IMR-90 (cell line): ENCODE results near the gene TRMT11. TPM values are rescaled to one million over a fixed set of nuclear protein-coding genes. Genes with fewer than 3 reads are reported as not detected.

Source experiments
- ATAC-seq: fragments of 200-7000 bp; cut with Tn5 transposase; 2 replicates; pipeline ENCODE4 v1.9.1; 2020; ENCODE audit warnings: low read depth, mild to moderate bottlenecking, moderate library complexity
- BruUV-seq: library from RNA; stranded (reverse); fragments of 400-500 nt; replicated peaks from 2 replicates; lab custom pipeline; 2021; lab: Mats Ljungman, UMichigan
- CTCF ChIA-PET: fragments of 300-600 bp; formaldehyde crosslinking; extraction: SDS; loops from one replicate; lab custom pipeline; 2021; ENCODE audit warnings: antibody characterized with exemption; lab: Yijun Ruan, JAX
- POLR2A ChIA-PET: fragments of 300-600 bp; sonication (Branson Sonifier 250); formaldehyde crosslinking; loops from one replicate; lab custom pipeline; 2022; ENCODE audit warnings: antibody characterized with exemption; ENCODE audit not compliant: unreplicated experiment; lab: Charles Lee
- DNase-seq: peaks from one replicate; pipeline ENCODE4 v3.0.0; 2013
- H2AFZ ChIP-seq: replicated peaks from 2 replicates; pipeline ENCODE3; 2013; ENCODE audit warnings: low read length, mild to moderate bottlenecking; ENCODE audit not compliant: poor library complexity
- H2AK5ac ChIP-seq: 2 replicates; pipeline ENCODE4 v1.6.1; 2013; ENCODE audit warnings: low read depth, low read length, inconsistent platforms
- H2AK9ac ChIP-seq: replicated peaks from 2 replicates; pipeline ENCODE3; 2013; ENCODE audit warnings: mild to moderate bottlenecking, low read depth, low read length, moderate library complexity; ENCODE audit not compliant: poor library complexity
- H2BK120ac ChIP-seq: 2 replicates; pipeline ENCODE4 v1.6.1; 2013; ENCODE audit warnings: low read depth, low read length, inconsistent platforms
- H2BK15ac ChIP-seq: 3 replicates; pipeline ENCODE4 v1.6.1; 2013; ENCODE audit warnings: low read depth, low read length, inconsistent platforms
- H2BK20ac ChIP-seq: 2 replicates; pipeline ENCODE4 v1.6.1; 2013; ENCODE audit warnings: low read depth, mild to moderate bottlenecking, inconsistent platforms, low read length, moderate library complexity
- H2BK5ac ChIP-seq: 2 replicates; pipeline ENCODE4 v1.6.1; 2013; ENCODE audit warnings: mild to moderate bottlenecking, low read depth, low read length, inconsistent platforms; ENCODE audit not compliant: poor library complexity, severe bottlenecking
- H3K14ac ChIP-seq: replicated peaks from 2 replicates; pipeline ENCODE4 v1.6.1; 2013; ENCODE audit warnings: low read depth, low read length, inconsistent platforms
- H3K18ac ChIP-seq: 2 replicates; pipeline ENCODE4 v1.6.1; 2013; ENCODE audit warnings: low read depth, low read length, control low read depth
- H3K23ac ChIP-seq: 2 replicates; pipeline ENCODE4 v1.6.1; 2013; ENCODE audit warnings: low read depth, low read length, inconsistent platforms
- H3K27ac ChIP-seq: 2 replicates; pipeline ENCODE4 v1.5.1; 2013; ENCODE audit warnings: mild to moderate bottlenecking, control low read depth, low read length; ENCODE audit not compliant: insufficient read depth
- H3K27me3 ChIP-seq: 2 replicates; pipeline ENCODE4 v1.6.1; 2013; ENCODE audit warnings: low read length; ENCODE audit not compliant: control insufficient read depth, insufficient read depth
- H3K36me3 ChIP-seq: 2 replicates; pipeline ENCODE4 v1.6.1; 2013; ENCODE audit warnings: low read length, mixed read lengths; ENCODE audit not compliant: control insufficient read depth, insufficient read depth
- H3K4ac ChIP-seq: 2 replicates; pipeline ENCODE4 v1.6.1; 2013; ENCODE audit warnings: low read depth, low read length, inconsistent platforms
- H3K4me1 ChIP-seq: 2 replicates; pipeline ENCODE4 v1.6.1; 2013; ENCODE audit warnings: low read length, mixed read lengths; ENCODE audit not compliant: control insufficient read depth, insufficient read depth
- H3K4me2 ChIP-seq: 2 replicates; pipeline ENCODE4 v1.6.1; 2013; ENCODE audit warnings: low read depth, mild to moderate bottlenecking, control low read depth, low read length, moderate library complexity
- H3K4me3 ChIP-seq: 2 replicates; pipeline ENCODE4 v1.5.1; 2013; ENCODE audit warnings: low read depth, mild to moderate bottlenecking, control low read depth, low read length, moderate library complexity; ENCODE audit not compliant: insufficient read depth
- H3K56ac ChIP-seq: 2 replicates; pipeline ENCODE4 v1.6.1; 2013; ENCODE audit warnings: low read length, inconsistent platforms; ENCODE audit not compliant: insufficient read depth; ENCODE audit errors: extremely low read depth
- H3K79me1 ChIP-seq, 2 experiments: 2 replicates each; pipeline ENCODE4 v1.6.1; 2013; ENCODE audit warnings: low read length in 2 of 2, inconsistent platforms in 1 of 2, low read depth in 1 of 2
- H3K9ac ChIP-seq: 2 replicates; pipeline ENCODE4 v1.6.1; 2013; ENCODE audit warnings: low read depth, low read length, control low read depth
- H3K9me1 ChIP-seq: 2 replicates; pipeline ENCODE4 v1.6.1; 2013; ENCODE audit warnings: low read length, inconsistent platforms; ENCODE audit not compliant: insufficient read depth
- H3K9me3 ChIP-seq: 2 replicates; pipeline ENCODE4 v1.6.1; 2013; ENCODE audit warnings: low read length; ENCODE audit not compliant: control insufficient read depth, insufficient read depth
- H4K20me1 ChIP-seq: 2 replicates; pipeline ENCODE4 v1.6.1; 2013; ENCODE audit warnings: low read length, inconsistent platforms; ENCODE audit not compliant: insufficient read depth
- H4K5ac ChIP-seq: 2 replicates; pipeline ENCODE4 v1.6.1; 2013; ENCODE audit warnings: mild to moderate bottlenecking, low read depth, low read length, control low read depth
- H4K8ac ChIP-seq, 2 experiments: 2 replicates each; pipeline ENCODE4 v1.6.1; 2013; ENCODE audit warnings: low read depth in 2 of 2, low read length in 2 of 2, control low read depth in 1 of 2, inconsistent platforms in 1 of 2
- H4K91ac ChIP-seq: 2 replicates; pipeline ENCODE4 v1.6.1; 2013; ENCODE audit warnings: low read depth, low read length, inconsistent platforms; ENCODE audit not compliant: insufficient read depth
- BHLHE40 ChIP-seq: fragments of 150-350 bp; IDR thresholded peaks from 2 replicates; pipeline ENCODE4 v1.6.1; 2016; ENCODE audit warnings: mild to moderate bottlenecking, low read depth, low read length
- MAFK ChIP-seq: IDR thresholded peaks from 2 replicates; pipeline ENCODE4 v1.6.1; 2012; ENCODE audit warnings: low read depth, low read length, improper control_type of control experiment
- MAZ ChIP-seq: IDR thresholded peaks from 2 replicates; pipeline ENCODE4 v1.6.1; 2012; ENCODE audit warnings: low read depth, mild to moderate bottlenecking, low read length, improper control_type of control experiment, moderate library complexity, borderline replicate concordance
- NFE2L2 ChIP-seq: fragments of 150-350 bp; IDR thresholded peaks from 2 replicates; pipeline ENCODE4 v1.6.1; 2016; ENCODE audit warnings: low read depth, mild to moderate bottlenecking, low read length
- dilution Hi-C: fragments of 300-500 bp; cut with HindIII; formaldehyde crosslinking; loops from one replicate; pipeline ENCODE4 v1.14.3; 2018; ENCODE audit warnings: low sequenced_read_pairs; ENCODE audit not compliant: unreplicated experiment
- in situ Hi-C: fragments of 300-500 bp; cut with MboI; formaldehyde crosslinking; loops from 3 replicates; pipeline ENCODE4 v1.14.3; 2019; ENCODE audit warnings: low sequenced_read_pairs, inconsistent platforms, mixed read lengths
- intact Hi-C: fragments of 100-400 bp; cut with micrococcal nuclease; formaldehyde crosslinking; loops from 2 replicates; pipeline ENCODE4 v1.10.0; 2022
- polyA plus RNA-seq, 3 experiments: library from polyadenylated mRNA; depleted of rRNA; stranded (reverse); fragments of >200 nt; gene quantifications; 2 replicates each; pipeline ENCODE4 v1.2.3, GENCODE V29; 2012; ENCODE audit warnings: low replicate concordance in 1 of 3
- total RNA-seq: library from RNA; depleted of rRNA; stranded (reverse); fragments of >200 nt; gene quantifications from 2 replicates; pipeline ENCODE4 v1.2.3, GENCODE V29; 2012
- TF ChIP-seq, protein P1 (sequence below): fragments of 150-350 bp; IDR thresholded peaks from 2 replicates; pipeline ENCODE4 v1.6.1; 2016; ENCODE audit warnings: low read depth, mild to moderate bottlenecking, low read length, moderate library complexity, borderline replicate concordance

The TRMT11 gene
- total and polyA plus RNA-seq, 2 of the 4 experiments (the other 2 are of a cell fraction): 14.3 to 19.0 TPM

DNA sequence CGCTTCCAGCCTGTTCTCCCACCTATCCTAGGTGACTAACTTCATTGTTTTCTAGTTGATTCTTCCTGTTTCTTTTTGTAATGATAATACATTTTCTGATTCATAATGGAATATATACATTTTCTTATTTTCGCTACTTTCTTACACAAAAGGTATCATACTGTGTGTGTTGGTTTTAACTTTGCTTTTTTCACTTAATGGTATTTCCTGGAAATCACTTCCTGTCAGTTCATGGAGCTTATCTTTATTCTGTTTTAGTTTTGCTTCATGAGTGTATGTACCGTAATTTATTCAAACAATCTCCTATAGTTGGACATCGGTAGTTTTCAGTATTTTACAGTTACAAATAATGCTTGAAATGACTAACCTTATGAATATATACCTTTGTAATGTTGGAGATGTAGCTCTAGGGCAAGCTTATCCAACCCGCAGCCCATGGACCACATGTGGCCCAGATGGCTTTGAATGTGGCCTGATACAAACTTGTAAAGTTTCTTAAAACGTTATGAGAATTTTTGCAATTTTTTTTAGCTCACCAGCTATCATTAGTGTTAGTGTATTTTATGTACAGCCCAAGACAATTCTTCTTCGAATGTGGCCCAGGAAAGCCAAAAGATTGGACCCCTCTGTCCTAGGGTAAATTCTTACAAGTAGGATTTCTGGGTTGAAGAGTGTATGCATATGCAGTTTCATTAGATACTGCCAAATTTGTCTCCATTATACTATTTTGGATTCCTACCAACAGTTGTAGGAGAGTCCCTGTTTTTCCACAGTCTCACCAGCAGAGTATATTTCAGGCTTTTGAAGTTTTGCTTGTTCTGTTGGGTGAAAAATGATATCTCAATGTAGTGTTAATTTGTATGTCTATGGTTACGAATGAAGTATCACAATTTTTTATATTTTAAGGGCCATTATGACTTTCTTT lies 16.7 kb downstream of the TRMT11 start (continued):
- TF ChIP-seq, protein P1, sequence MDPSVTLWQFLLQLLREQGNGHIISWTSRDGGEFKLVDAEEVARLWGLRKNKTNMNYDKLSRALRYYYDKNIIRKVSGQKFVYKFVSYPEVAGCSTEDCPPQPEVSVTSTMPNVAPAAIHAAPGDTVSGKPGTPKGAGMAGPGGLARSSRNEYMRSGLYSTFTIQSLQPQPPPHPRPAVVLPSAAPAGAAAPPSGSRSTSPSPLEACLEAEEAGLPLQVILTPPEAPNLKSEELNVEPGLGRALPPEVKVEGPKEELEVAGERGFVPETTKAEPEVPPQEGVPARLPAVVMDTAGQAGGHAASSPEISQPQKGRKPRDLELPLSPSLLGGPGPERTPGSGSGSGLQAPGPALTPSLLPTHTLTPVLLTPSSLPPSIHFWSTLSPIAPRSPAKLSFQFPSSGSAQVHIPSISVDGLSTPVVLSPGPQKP: no peak
- TF ChIP-seq NFE2L2 (no peak), MAZ (no peak)

DNA sequence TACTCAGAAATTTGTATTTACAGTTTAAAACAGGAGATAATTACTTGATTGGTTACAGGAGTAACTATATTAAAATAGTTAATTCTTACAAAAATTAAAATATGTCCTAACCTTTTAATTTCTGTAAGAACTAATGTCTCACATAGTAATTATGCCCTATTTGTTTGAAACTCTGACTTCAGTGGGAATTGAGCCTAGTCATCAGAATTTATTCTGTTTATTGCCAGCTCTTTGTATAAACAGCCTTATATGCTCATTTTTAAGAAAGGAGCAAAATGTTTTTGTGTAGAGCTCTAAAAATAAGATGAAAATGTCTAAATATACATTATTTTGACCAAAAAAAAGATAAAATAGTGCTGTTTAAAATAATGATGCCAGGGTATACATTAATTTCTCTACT lies 21.5 kb downstream of the TRMT11 start:
- no peak overlapping the region for H2BK5ac ChIP-seq
- ChIA-PET CTCF (interaction anchor here (1.0 to 1.6 kb wide), 2 partner anchors 10 to 12 kb away, joined by 3 to 6 read pairs; no protein-coding TSS in a partner anchor), POLR2A (interaction anchor here (0.6 kb wide), 1 partner anchor 14 kb away, joined by 4 read pairs; no protein-coding TSS in a partner anchor)
- no peak overlapping the region for H2AK5ac ChIP-seq
- H3K14ac ChIP-seq: no peak overlapping the region
- no TSS peak for BruUV-seq
- no peak overlapping the region for H4K8ac ChIP-seq
- H3K18ac ChIP-seq: no peak overlapping the region
- no peak overlapping the region for H4K5ac ChIP-seq
- no peaks in the 10 kb centered on the region for H3K9me3 ChIP-seq
- no peak overlapping the region for H3K56ac ChIP-seq
- no peak overlapping the region for H3K27ac ChIP-seq
- H3K9ac ChIP-seq: no peak overlapping the region
- no peak overlapping the region for H2BK120ac ChIP-seq
- no peak overlapping the region for H2AK9ac ChIP-seq
- no peak for ATAC-seq
- no peaks in the 10 kb centered on the region for H3K27me3 ChIP-seq
- H2BK15ac ChIP-seq: no peak overlapping the region
- H2AFZ ChIP-seq: no peak overlapping the region
- no peak overlapping the region for H3K4me3 ChIP-seq
- H4K91ac ChIP-seq: no peak overlapping the region
- no peaks in the 10 kb centered on the region for H4K20me1 ChIP-seq
- H3K9me1 ChIP-seq: no peaks in the 10 kb centered on the region
- no peaks in the 10 kb centered on the region for H3K4me1 ChIP-seq
- H3K4me2 ChIP-seq: no peak overlapping the region
- H3K79me1 ChIP-seq: peaks cover 0 to 6% of the 10 kb centered on the region in 2 experiments; a peak in 1 of 4 replicates
- no peak overlapping the region for H3K4ac ChIP-seq
- DNase-seq: no peak
- in situ Hi-C loops: loop anchor here (25.0 kb wide), 1 partner anchor 655 kb away; no protein-coding TSS in a partner anchor
- intact Hi-C loops: no loop called here
- no peak overlapping the region for H3K23ac ChIP-seq
- dilution Hi-C loops: no loop called here
- H2BK20ac ChIP-seq: no peak overlapping the region
- H3K36me3 ChIP-seq: peaks cover 10% of the 10 kb centered on the region
- TF ChIP-seq BHLHE40: no peak
- TF ChIP-seq MAFK: peak; percentile 70
